Suprapubic skin (tissue), 4 donors: ENCODE measurements around the gene ABTB1. TPM values are rescaled to one million over a fixed set of nuclear protein-coding genes. Genes with fewer than 3 reads are reported as not detected.
A peak's percentile ranks its signal among the peaks of the same experiment; 100 is the strongest.

Experiments
- DNase-seq, 2 donors: peaks; one replicate each; pipeline ENCODE4 v3.0.0-alpha.2; 2019; ENCODE audit warnings: low spot score in 2 of 2
- H3K27ac ChIP-seq: fragments of 200-600 bp; sonication (generic); one replicate; pipeline ENCODE4 v1.5.1; 2019
- H3K27me3 ChIP-seq: fragments of 200-600 bp; sonication (generic); one replicate; pipeline ENCODE4 v1.5.1; 2019
- H3K36me3 ChIP-seq: fragments of 200-600 bp; sonication (generic); one replicate; pipeline ENCODE4 v1.5.1; 2019
- H3K4me1 ChIP-seq: fragments of 200-600 bp; sonication (generic); one replicate; pipeline ENCODE4 v1.5.1; 2019
- H3K4me3 ChIP-seq: fragments of 200-600 bp; sonication (generic); one replicate; pipeline ENCODE4 v1.5.1; 2019; ENCODE audit warnings: mild to moderate bottlenecking
- H3K9me3 ChIP-seq: fragments of 200-600 bp; sonication (generic); one replicate; pipeline ENCODE4 v1.5.1; 2019
- EP300 ChIP-seq: sonication (generic); formaldehyde crosslinking; IDR thresholded peaks from one replicate; pipeline ENCODE4 v1.6.1; 2017; ENCODE audit warnings: antibody characterized with exemption
- POLR2A ChIP-seq, 2 donors: fragments of 450-650 bp; IDR thresholded peaks; one replicate each; pipeline ENCODE4 v1.6.1; 2017; ENCODE audit warnings: antibody characterized with exemption in 2 of 2, mild to moderate bottlenecking in 2 of 2, moderate library complexity in 2 of 2
- POLR2AphosphoS5 ChIP-seq, 3 donors: sonication (generic); formaldehyde crosslinking; IDR thresholded peaks; one replicate each; pipeline ENCODE4 v1.6.1; 2017; ENCODE audit warnings: antibody characterized with exemption in 3 of 3
- WGBS: methylation state at CpG from one replicate; pipeline ENCODE4 v1.1.5; 2018; 5-methylcytosine and 5-hydroxymethylcytosine counted together
- total RNA-seq, 4 donors: library from RNA; depleted of rRNA; stranded (reverse); fragments of >200 nt; gene quantifications; one replicate each; pipeline ENCODE4 v1.1.0, GENCODE V29; 2016
- TF ChIP-seq, protein P1 (sequence below), 2 donors: fragments of 200-600 bp in 1 of 2; fragments of 450-650 bp in 1 of 2; sonication (generic) in 1 of 2; IDR thresholded peaks; one replicate each; pipeline ENCODE4 v1.5.1; 2016 to 2019; ENCODE audit warnings: antibody characterized with exemption in 2 of 2, mild to moderate bottlenecking in 1 of 2, moderate library complexity in 1 of 2

Gene ABTB1
- total RNA-seq, 4 donors from 2014 or later, result 19.9 to 66.1 (median 35.8) TPM

DNA sequence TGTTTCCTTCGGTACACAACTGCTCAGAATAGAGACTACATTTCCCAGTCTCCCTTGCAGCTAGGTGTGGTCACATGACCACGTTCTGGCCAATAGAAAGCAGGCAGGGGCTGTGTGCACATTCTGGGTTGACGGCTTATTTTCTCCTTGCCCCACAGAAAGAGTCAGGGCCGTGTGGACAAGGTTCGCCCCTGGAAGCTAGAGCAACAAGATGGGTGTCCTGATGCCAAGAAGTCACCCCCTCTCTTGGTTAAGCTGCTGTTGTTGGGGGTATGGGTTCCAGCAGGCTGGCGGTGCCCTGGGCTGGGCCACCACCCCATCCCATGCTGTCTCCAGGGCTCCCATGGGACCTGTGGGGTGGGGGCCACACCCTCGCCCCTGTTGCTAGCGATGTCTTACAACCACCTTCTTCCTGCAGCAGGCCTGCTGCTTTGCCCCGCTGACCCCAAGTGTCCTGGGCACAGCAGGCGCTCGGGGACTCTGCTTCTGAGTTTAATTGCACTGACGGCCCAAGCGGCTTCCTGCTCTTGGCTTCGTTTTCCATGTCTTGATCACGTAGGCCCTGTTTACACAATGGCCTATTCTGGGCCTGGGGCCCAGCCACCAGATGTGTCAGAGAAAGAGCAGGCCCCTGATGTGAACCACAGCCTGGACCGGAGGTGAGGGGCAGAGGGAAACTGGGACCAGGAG, 24.9 kb downstream of the ABTB1 start:
- Histone ChIP-seq H3K4me3 (peak overlapping the region; percentile 22), H3K27ac (peak overlapping the region; percentile 84), H3K9me3 (no peaks in the 10 kb centered on the region), H3K4me1 (peaks cover 52% of the 10 kb centered on the region), H3K36me3 (peaks cover 7% of the 10 kb centered on the region), H3K27me3 (no peaks in the 10 kb centered on the region)
- DNase-seq, result peak; percentile 85 to 90
- 39% methylated on average over 16 of the region's 16 CpGs for WGBS
- TF ChIP-seq POLR2A (IDR thresholded peaks at IDR 0.05) (peak in 1 of 2 donors; percentile 1), EP300 (no peak), POLR2AphosphoS5 (IDR thresholded peaks at IDR 0.05) (peak in 1 of 3 donors; percentile 71)
- TF ChIP-seq, protein P1, sequence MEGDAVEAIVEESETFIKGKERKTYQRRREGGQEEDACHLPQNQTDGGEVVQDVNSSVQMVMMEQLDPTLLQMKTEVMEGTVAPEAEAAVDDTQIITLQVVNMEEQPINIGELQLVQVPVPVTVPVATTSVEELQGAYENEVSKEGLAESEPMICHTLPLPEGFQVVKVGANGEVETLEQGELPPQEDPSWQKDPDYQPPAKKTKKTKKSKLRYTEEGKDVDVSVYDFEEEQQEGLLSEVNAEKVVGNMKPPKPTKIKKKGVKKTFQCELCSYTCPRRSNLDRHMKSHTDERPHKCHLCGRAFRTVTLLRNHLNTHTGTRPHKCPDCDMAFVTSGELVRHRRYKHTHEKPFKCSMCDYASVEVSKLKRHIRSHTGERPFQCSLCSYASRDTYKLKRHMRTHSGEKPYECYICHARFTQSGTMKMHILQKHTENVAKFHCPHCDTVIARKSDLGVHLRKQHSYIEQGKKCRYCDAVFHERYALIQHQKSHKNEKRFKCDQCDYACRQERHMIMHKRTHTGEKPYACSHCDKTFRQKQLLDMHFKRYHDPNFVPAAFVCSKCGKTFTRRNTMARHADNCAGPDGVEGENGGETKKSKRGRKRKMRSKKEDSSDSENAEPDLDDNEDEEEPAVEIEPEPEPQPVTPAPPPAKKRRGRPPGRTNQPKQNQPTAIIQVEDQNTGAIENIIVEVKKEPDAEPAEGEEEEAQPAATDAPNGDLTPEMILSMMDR (IDR thresholded peaks at IDR 0.05), result no peak

DNA sequence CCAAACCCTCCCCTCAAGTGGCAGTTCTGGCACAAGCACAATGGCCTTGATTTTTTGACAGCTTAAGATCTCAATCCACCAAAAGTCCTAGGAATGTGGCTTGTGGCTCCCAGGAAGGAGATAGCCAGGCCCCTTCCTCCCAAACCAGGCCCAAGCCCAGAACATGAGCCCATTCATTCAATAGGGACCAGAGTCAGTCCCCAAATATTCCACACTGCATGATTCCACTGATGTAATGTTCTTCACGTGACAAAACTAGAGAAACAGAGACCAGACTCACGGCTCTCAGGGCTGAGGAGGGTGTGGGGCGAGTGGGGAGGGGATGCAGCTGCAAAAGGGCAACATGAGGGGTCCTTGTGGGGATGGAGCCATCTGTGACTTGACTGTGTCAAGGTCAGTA, 25.5 kb downstream of the ABTB1 start:
- 79% methylated on average over 3 of the region's 3 CpGs for WGBS
- Histone ChIP-seq H3K27ac (peak overlapping the region; percentile 84), H3K27me3 (no peaks in the 10 kb centered on the region), H3K9me3 (no peaks in the 10 kb centered on the region), H3K36me3 (peaks cover 2% of the 10 kb centered on the region), H3K4me3 (no peak overlapping the region), H3K4me1 (peaks cover 56% of the 10 kb centered on the region)
- no peak for DNase-seq
- TF ChIP-seq POLR2AphosphoS5 (IDR thresholded peaks at IDR 0.05) (no peak), EP300 (no peak), POLR2A (IDR thresholded peaks at IDR 0.05) (no peak)
- TF ChIP-seq, protein P1 (IDR thresholded peaks at IDR 0.05), result no peak

DNA sequence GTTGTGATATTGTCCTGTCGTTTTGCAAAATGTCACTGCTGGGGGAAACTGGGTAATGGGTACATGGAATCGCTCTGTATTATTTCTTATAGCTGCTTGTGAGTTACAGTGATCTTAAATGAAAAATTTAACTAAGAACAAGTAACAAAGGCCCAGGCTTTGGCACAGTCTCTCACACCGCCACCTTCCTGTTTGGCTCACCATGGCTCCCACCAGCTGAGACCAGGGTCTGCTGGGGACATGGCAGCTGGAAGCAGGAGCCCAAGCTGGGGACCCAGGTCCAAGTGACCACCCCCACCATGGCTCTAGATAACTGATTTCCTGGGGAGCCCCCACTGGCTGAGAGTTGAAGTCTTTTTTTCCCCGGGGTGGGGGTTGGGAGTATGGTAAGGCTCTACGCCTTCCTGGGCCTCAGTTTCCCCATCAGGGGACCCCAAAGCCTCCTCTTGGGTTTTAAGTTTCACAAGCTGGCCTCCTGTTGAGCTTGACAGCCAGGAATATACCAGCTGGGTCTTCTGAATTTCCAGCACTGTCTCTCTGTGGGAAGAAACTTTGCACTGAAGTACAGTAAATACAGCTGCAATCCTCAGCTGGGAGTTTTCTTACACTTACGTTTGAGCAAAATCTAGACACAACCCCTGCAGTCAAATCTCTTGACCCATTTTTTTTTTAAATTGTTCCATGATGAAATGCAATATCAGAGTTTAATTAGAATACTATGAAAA, 26.1 kb downstream of the ABTB1 start:
- no peak for DNase-seq
- H3K36me3 ChIP-seq, result no peaks in the 10 kb centered on the region
- H3K4me3 ChIP-seq, result no peak overlapping the region
- H3K27me3 ChIP-seq, result no peaks in the 10 kb centered on the region
- 78% methylated on average over 5 of the region's 6 CpGs for WGBS
- peaks cover 56% of the 10 kb centered on the region for H3K4me1 ChIP-seq
- no peaks in the 10 kb centered on the region for H3K9me3 ChIP-seq
- TF ChIP-seq EP300, result no peak
- no peak for TF ChIP-seq POLR2AphosphoS5 (IDR thresholded peaks at IDR 0.05)
- no peak for TF ChIP-seq POLR2A (IDR thresholded peaks at IDR 0.05)
- TF ChIP-seq, protein P1 (IDR thresholded peaks at IDR 0.05), result no peak
- H3K27ac ChIP-seq, result peak overlapping the region; percentile 84

DNA sequence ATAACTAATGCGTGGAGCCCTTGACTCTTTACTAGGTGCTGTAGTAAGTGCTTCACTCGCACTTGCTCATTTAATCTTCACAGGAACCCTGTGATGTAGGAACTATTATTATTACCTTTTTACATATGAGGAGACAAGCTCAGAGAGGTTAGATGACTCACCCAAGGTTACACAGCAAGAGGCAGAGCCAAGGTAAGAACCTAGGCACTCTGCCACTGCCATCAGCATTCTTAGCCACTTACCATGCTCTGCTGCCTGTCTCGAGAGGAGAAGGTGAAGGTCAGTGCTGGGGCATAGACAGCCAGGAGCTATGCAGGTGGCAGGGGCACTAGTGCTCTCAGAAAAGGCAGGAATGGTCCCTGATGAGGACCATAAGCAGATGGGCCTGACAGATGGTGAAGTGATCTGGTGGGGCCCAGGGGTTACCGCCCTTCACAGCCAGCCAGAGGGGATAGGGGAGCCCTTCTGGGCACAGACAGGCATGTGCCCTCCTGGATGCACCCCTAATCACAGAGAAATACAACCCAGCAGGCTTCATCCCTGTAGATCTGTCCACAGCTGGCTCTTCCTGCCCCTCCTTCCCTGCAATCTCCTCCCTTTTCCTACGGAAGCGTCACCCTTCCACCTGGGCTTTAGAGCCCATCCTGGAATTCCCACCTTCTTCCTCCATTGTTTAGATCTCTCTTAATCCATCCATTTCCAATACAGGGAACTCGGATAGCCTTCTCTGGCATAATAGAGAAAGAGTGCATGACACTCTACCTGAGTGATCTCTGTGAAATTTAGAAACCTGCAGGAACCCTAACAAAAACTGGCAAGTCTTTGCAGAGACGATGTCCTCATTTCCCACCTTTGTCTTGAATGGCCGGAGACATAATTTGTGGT, 26.9 kb downstream of the ABTB1 start:
- WGBS, result 79% methylated on average over 9 of the region's 9 CpGs
- TF ChIP-seq POLR2A (IDR thresholded peaks at IDR 0.05) (no peak), POLR2AphosphoS5 (IDR thresholded peaks at IDR 0.05) (no peak), EP300 (no peak)
- TF ChIP-seq, protein P1 (IDR thresholded peaks at IDR 0.05), result no peak
- Histone ChIP-seq H3K27ac (no peak overlapping the region), H3K27me3 (no peaks in the 10 kb centered on the region), H3K9me3 (no peaks in the 10 kb centered on the region), H3K36me3 (no peaks in the 10 kb centered on the region), H3K4me3 (no peak overlapping the region), H3K4me1 (peaks cover 56% of the 10 kb centered on the region)
- no peak for DNase-seq
